HG03135 (cell line): ENCODE results near the gene GALNT17.

ENCODE experiments used
- ATAC-seq: cut with Tn5 transposase; IDR thresholded peaks from one replicate; pipeline ENCODE4 v1.9.1; 2021; ENCODE audit warnings: mild to moderate bottlenecking, moderate library complexity; ENCODE audit not compliant: unreplicated experiment

Gene GALNT17

GRCh38 chr7:71278257-71278656 lies 146.3 kb downstream of the GALNT17 start:
- no peak for ATAC-seq

GRCh38 chr7:71281261-71281660 lies 149.3 kb downstream of the GALNT17 start:
- ATAC-seq = no peak

- no peak for ATAC-seq
Measured at GRCh38 chr7:71283802-71284201, 151.9 kb downstream of the GALNT17 start.

GRCh38 chr7:71285571-71286145 lies 153.7 kb downstream of the GALNT17 start:
- ATAC-seq = no peak

- no peak for ATAC-seq
Measured at GRCh38 chr7:71286336-71286735, 154.4 kb downstream of the GALNT17 start.

GRCh38 chr7:71286924-71287323 lies 155.0 kb downstream of the GALNT17 start:
- ATAC-seq = no peak

- ATAC-seq = no peak
Measured at GRCh38 chr7:71290452-71290851, 158.5 kb downstream of the GALNT17 start.

GRCh38 chr7:71298378-71298777 lies 166.4 kb downstream of the GALNT17 start:
- no peak for ATAC-seq

GRCh38 chr7:71300086-71300485 lies 168.1 kb downstream of the GALNT17 start:
- ATAC-seq = no peak

GRCh38 chr7:71300603-71301002 lies 168.7 kb downstream of the GALNT17 start:
- ATAC-seq = no peak

GRCh38 chr7:71301167-71301566 lies 169.2 kb downstream of the GALNT17 start:
- ATAC-seq = no peak

GRCh38 chr7:71303566-71303965 lies 171.6 kb downstream of the GALNT17 start:
- no peak for ATAC-seq

- no peak for ATAC-seq
Measured at GRCh38 chr7:71308096-71308495, 176.2 kb downstream of the GALNT17 start.

GRCh38 chr7:71311576-71311975 lies 179.6 kb downstream of the GALNT17 start:
- ATAC-seq = no peak

GRCh38 chr7:71312755-71313490 lies 181.0 kb downstream of the GALNT17 start:
- no peak for ATAC-seq

GRCh38 chr7:71313553-71313952 lies 181.6 kb downstream of the GALNT17 start:
- ATAC-seq = no peak

- ATAC-seq = no peak
Measured at GRCh38 chr7:71320916-71321315, 189.0 kb downstream of the GALNT17 start.

- no peak for ATAC-seq
Measured at GRCh38 chr7:71322201-71322600, 190.3 kb downstream of the GALNT17 start.

GRCh38 chr7:71323726-71324125 lies 191.8 kb downstream of the GALNT17 start:
- ATAC-seq = no peak

- no peak for ATAC-seq
Measured at GRCh38 chr7:71325151-71325550, 193.2 kb downstream of the GALNT17 start.

GRCh38 chr7:71326595-71326994 lies 194.7 kb downstream of the GALNT17 start:
- ATAC-seq = no peak

- no peak for ATAC-seq
Measured at GRCh38 chr7:71327946-71328345, 196.0 kb downstream of the GALNT17 start.
